PFSK-1 (cell line): Measurements from ENCODE around the gene KDM7A.

Experiments used
- FOXP2 ChIP-seq: optimal IDR thresholded peaks from 2 replicates; pipeline ENCODE3; 2011; ENCODE audit warnings: borderline replicate concordance, control low read depth, inconsistent platforms; ENCODE audit not compliant: insufficient read depth; ENCODE audit errors: extremely low read length, extremely low read depth
- POLR2AphosphoS5 ChIP-seq: IDR thresholded peaks from 2 replicates; pipeline ENCODE4 v1.6.1; 2012; ENCODE audit warnings: low read depth, mild to moderate bottlenecking, control low read depth, low read length, moderate library complexity
- REST ChIP-seq, 2 experiments: IDR thresholded peaks; 2 replicates each; pipeline versions ENCODE4 v1.6.1 to v1.8.0; 2011 to 2012; ENCODE audit warnings: low read depth in 2 of 2, low read length in 2 of 2, control low read depth in 1 of 2, inconsistent platforms in 1 of 2, mild to moderate bottlenecking in 1 of 2, moderate library complexity in 1 of 2; ENCODE audit not compliant: insufficient read depth in 1 of 2
- SIN3A ChIP-seq: IDR thresholded peaks from 2 replicates; pipeline ENCODE4 v1.6.1; 2012; ENCODE audit warnings: mild to moderate bottlenecking, low read length, moderate library complexity, borderline replicate concordance; ENCODE audit not compliant: insufficient read depth
- TAF1 ChIP-seq: IDR thresholded peaks from 2 replicates; pipeline ENCODE4 v1.6.1; 2012; ENCODE audit warnings: low read length, control low read depth, borderline replicate concordance; ENCODE audit not compliant: insufficient read depth

DNA sequence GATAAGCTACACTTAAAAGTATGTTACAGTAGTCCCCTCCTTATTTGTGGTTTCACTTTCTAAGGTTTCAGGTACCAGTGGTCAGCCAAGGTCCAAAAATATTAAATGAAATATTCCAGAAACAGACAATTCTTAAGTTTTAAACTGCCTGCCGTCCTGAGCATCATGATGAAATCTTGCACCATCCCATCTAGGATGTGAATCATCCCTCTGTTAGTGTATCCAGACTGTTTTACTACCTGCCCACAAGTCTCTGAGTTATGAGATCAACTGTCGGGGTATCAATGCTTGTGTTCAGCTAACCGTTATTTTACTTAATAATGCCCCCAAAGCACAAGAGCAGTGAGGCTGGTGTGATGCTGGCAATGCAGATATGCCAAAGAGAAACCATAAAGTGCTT is 11.4 kb downstream of the KDM7A start:
- no peak for TF ChIP-seq POLR2AphosphoS5
- TF ChIP-seq TAF1, result no peak
- TF ChIP-seq SIN3A, result no peak
- TF ChIP-seq REST (IDR thresholded peaks at IDR 0.05; ENCODE audit: insufficient read depth in 1 of 2, low read depth in 2 of 2, low read length in 2 of 2), result no peak
- no peak for TF ChIP-seq FOXP2
